CD4-positive, alpha-beta T cell treated with Interleukin-4 for 4 hours (primary cell): ENCODE data around the gene CERS6.

Experiments used
- DNase-seq: peaks from one replicate; pipeline ENCODE4 v3.0.0-alpha.2; 2020

Gene CERS6

DNA sequence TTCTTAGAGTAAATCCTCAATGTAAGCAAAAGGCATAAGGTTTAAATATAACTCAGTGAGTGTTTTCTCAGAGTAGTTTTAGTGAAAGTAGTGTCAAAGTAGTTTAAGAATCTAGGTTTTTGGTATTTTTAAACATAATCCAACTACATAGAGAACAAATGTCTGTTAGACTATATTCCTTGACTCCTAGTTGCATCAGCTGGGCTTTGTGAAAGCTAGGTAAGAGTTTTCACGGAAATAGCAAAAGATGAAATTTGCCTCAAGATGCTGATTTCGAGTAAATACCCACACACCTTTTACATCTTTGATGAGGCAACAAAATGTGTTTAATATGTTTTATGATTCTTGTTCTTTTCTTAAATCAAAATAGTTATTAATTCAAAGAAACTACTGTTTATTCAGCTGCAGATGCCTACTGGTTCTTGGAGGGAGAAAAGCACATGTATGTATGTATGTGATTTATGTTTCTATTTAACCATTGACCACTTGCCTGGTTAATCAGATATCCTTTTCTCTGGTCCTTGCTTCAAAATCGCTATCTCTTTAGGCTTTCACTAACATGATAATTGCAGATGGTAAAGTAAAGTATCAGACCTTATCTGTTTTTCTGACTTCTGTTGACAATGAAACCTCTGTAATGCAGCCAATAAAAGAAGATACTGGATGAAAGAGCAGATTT is 229.0 kb downstream of the CERS6 start:
- no peak for DNase-seq

DNA sequence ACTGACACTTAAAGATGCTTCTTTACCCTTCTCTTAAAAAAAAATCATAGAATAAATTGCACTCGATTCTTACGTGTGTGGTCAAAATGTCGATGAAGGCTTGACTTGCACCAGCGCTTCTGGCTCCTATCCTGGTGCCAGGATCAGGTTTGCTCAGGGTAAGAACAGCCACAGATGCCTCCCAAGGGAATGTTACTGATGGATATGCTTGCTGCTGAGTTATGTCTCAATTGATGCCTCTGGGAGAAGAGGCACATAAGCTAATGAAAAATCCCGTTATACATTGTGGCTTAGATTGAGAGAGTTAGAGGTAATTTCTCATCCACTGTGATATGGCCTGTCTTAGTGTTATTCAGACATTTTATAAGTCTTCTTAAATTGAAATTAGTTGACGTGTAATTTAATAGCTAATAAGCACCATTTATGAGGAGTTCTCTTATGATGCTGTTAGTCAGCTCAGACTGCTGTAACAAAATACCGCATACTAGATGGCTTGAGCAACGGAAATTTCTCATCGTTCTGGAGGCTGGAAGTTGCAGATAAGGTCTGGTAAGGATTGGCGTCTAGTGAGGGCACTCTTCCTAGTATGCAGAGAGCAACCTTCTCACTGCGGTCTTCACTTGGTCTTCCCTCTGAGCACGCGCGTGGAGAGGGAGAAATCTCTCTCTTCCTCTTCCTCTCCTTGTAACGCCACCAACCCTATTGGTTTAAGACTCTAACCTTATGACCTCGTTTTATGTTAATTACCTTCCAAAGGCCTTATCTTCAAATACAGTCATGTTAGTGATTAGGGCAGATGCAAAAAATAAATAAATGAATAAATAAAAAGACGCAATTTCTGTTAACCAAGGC is 229.8 kb downstream of the CERS6 start:
- no peak for DNase-seq

DNA sequence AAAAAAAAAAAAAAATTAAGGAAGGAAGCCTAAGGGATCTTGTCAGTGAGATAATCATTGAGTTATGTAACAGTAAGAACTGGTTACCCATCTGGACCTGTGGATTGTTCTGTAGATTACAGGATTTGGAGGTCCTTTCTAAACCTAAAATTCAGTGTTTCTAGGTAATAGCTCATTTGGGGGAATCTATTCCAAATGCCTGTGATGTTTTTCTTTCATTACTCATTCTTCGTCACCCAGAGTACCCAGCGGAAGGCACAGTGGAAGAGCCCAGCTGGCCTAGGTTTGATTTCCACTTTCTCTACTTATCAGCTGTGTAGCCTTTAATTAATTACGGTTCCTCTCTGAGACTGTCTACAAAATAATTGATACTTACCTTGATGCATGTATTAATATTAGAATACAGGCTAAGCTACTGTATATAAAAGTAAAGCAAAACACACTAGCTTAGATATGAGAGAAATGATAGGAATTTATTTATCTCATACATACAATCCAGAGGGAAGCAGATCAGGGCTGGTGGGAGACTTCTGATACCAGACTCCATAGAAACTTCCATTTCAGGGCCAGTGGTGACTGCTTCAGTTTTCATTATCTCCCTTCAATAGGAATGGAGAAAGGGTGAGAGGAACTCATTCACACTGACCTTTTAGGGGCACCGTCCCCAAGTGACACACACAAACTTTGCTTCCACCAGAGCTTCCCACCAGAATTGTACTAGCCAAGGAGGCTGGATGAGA is 230.6 kb downstream of the CERS6 start:
- no peak for DNase-seq

DNA sequence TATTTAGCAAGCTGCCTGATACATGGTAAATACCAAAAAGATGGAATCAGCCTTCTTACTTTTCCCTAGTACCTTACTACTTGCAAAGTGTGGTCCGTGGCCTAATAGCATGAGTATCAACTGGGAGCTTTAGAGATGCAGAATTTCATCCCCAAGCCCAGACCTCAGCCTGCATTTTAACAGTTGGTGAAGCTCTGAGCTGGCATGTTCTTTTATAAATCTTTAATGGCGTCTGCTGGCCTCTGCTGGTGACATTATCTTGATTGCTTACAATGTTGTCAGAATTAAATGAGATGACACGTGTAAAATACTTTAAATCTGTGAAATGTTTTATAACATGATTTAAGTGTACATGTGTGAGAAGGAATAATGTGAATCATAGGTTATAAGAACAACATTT is 231.2 kb downstream of the CERS6 start:
- no peak for DNase-seq

DNA sequence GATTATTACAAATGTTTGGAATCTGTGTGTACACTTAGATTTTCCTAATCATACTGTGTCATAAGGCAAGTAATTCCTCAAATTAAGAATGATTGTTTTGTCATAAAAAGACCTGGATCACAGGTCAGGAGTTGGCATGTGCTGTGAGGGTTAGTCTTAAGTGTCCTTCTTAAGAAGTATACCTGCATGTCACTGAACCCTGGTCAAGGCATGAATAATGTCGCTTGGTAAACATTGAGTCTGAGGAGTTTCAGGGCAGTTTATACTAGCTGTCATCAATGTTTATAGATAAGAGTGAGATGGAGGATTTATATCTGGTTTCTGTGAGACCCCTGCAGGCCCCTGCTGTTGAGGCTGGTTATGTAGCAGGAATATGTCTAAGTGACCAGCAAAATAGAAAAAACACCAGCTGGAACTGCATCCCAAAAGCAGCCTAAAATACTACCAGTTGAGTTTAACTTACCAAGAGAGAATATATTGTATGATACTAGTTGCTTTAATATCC is 234.4 kb downstream of the CERS6 start:
- no peak for DNase-seq

DNA sequence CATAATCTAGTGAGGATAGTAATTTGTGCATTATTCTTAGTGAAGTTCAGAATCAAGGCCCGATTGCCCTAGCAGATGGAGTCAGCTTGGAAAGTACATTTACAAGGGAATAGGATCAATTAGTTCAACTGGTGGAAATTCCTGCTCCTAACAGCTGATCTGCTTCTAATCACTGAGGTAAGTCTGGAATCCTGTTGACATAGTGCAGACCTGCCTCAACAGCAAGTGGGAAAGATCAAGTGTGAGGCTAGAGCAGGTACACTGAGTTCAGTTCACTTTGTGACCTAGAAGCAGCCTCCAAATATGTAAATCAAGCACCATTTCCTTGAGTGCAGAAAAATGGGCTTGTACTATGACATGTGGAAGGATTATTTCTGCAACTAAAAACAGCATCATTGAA is 235.1 kb downstream of the CERS6 start:
- no peak for DNase-seq

DNA sequence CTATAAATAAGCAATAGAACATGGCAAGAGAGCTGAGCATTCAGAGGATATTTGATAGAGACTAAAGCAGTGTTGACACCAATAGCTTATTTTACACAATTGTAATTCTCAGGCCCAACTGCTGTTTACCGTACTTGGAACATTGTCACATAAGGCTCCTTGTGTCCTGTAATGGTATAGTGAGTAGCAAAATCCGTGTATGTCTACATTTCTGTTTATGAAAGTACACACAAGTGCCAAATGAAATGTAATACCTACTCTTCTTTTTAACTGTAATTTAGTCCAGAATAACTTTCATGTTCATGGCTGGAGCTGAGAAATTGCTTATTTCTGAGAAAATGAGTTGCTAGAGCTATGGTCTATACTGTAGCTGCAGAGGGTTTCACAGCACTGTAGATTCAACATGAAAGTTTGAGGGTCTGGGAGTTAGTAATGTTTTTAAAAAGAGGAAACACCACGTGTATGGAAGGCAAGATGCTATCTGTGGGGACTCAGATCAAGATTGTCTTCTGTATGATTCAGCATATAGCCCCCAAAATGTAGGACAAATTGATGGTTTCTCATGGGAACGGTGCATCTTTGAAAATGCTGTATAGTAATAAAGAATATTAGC is 236.2 kb downstream of the CERS6 start:
- DNase-seq = no peak

DNA sequence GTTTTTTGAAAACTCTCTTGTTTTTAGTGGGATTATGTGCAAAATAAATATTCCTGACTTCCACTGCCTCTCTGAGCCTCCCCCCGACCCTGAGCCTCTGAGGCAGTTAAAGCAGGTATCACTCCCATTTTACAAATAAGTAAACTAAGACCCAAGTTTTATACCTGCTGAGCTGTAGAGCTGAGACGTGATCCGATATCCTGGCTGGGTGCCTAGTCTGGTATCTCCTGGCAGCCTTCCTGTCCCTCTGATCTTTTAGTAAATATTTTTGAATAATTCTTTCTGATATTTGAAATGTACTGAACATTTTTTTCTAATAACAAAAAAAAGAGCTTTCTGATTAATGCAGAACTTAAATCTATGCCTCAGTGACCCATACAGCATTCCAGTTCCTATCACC is 238.1 kb downstream of the CERS6 start:
- DNase-seq = no peak

DNA sequence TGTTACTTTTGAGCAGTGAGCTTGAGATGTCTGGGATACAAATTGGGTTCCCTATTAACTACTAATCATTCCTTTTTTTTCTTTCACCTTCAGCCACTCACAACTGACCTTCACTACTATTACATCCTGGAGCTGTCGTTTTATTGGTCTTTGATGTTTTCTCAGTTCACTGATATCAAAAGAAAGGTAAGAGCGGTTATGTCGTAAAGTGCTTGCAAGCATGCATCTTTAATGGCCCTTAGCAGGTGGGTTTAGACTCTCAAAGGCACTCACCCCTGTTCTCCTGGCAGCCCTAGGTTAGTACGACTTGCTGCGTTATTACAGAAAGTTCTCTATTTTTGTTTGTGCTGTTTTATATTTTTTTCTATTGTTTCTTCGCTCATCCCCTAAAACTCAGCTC is 238.8 kb downstream of the CERS6 start:
- DNase-seq = no peak

DNA sequence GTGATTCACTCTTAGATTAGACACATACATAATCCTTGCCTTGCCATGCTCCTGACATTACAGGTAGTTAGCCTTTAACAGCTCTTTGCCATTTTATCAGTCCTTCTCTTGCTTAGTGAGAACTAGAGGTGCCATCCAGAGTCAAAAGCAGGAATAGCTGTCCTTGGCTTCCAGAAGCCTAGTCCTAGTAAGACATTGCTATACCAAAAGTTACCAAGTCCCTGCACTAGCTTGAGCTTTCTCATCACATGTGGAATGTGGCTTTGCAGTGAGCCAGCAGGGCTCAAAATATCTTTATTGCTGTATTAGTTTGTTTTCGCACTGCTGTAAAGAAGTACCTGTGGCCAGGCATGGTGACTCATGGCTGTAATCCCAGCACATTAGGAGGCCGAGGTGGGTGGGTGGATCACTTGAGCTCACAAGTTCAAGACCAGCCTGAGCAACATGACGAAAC is 241.6 kb downstream of the CERS6 start:
- DNase-seq = no peak

DNA sequence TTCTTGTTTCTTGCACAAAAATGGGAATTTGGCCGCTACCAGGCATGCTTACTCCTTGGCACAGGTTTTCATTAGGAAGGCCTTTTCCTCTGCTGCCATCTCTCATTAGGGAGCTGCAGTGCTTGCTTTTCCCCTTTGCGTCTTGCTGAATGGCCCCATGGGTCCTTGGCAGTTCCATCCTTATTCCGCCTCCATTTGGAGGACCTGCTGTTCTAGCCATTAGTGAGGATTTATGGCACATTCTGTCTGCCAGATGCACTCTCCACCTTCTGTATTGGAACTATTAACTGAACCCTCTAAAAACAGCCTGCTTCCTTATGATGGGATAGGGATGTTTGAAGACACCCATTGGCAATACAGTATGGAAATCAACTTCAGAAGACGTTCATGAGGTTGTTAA is 242.9 kb downstream of the CERS6 start:
- DNase-seq = no peak

DNA sequence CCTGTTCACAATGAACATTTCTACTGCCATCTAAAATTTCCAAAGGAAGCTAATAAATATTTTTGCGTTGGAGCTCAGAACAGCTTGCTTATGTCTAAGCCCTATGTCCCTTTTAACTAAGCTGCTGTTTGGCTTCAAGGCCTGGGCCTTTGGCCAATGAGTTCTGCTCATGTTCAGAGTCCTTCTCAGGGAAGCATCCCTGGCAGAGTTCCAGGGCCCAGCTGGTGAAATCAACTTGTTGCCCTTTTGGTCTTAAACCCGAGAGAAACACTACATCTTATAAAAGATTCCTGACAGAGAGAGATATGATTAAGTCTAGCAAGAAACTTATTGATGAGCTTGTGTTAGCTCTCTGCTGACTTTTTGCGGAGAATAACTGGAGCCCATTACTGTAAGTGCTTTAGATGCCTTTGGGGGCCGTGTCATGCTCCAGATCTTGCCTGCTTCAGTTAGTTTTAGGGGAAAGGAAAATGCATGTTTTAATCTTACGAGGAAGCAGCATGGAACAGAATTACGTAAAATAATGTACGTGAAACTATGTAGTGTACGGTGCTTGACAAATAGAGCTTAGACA is 243.9 kb downstream of the CERS6 start:
- no peak for DNase-seq

DNA sequence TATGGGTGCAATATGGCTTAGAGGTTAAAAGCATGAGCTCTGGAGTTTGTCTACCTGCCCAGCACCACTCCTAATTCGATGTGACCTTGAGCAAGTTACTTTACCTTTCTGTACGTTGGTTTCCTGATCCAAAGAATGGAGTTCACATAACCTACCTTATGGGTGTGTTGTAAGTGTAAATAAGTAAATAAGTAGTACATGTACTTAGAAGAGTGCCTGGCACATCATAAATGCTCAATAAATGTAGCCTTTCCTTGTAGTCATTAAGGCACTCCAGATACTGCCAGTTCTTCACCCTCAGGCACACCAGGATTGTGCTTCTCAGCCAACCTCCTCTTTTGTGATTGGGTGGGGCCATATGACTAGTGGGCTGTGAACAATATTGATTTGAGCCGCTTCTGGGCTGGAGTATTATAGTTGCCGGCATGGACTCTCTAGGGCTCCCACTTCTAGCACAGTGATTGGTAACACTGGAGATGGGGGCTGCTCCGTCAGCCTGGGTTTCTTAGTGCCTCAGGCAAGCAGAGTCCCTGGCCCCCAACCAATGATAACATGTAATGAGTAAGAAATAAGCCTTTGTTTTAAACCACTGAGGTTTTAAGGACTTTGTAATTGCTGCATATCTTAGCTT is 244.7 kb downstream of the CERS6 start:
- DNase-seq = no peak

DNA sequence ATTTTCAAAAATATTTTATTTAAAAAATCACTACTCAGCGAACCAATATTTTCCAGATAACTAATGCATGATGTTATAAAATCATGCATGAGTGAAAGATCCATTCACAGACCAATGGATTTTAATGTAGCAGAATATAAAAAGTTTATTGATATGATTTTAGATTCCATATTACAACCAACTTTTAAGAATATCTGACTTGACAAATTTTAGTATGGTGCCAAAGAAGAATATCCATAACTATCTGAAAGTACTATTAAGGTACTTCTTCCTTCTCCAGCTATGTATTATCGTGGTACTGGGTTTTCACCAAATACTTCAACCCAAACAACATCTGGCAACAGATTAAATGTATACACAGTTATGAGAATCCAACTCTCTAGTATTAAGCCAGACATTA is 246.5 kb downstream of the CERS6 start:
- no peak for DNase-seq

DNA sequence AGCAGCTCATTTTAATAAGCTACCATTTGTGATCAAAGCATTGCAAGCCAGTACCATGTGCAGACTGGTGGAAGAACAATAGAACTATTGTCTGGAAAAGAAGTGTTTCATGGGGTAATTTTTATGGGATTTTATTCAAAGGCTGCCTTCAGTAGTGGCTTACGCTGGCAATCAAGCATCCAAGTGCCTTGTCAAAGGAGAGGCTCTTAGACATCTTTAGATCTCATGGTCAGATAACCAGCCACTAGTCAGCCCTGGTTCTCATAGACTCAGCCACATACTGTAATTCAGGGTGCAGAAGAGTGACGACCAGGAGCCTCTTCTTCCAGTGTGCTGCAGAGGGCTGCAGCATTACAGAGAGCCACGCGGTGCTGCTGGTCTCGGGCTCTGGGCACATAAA is 247.9 kb downstream of the CERS6 start:
- DNase-seq = no peak

DNA sequence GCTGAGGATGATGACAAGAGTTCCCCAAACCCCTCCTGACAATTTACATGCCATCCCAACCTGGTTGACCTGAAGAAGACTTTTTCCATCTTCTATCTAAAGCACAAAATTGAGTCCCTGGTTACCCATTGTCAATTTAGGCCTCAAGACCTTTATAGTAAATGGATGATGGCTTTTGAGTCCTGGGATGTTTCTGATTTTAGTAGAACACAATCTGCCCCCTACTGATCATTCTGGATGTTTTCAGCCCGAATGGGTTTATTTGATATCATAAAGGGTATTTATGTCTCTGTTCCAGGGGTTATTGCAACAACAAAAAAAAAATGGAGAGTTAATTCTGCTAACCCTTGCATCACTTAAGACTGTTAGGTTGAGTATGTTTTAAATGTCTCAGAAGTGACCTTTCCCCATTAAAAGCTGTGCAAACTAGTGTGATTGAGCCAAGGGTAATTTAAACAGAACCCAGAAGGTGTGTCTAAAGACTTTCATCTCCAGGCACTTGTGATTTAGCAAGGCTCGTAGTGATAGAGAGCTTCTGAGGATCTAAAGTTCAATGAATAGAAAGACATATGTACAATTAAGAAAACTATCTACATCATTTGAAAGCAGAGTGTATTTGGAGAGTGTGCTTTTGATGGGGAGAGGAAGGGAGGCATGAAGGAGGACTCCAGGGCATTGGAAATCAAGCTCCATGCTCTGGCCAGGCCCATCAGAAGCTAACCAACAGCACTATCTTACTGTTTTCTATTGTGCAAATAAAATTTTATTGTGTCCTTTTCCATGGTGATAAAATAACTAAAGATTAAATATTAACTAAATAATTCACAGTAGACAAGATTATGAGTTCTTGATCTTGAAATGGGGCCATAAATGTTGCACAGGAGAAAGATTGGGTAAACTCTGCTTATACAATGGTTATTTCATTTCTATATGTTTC is 249.7 kb downstream of the CERS6 start:
- peak; percentile 5 for DNase-seq

DNA sequence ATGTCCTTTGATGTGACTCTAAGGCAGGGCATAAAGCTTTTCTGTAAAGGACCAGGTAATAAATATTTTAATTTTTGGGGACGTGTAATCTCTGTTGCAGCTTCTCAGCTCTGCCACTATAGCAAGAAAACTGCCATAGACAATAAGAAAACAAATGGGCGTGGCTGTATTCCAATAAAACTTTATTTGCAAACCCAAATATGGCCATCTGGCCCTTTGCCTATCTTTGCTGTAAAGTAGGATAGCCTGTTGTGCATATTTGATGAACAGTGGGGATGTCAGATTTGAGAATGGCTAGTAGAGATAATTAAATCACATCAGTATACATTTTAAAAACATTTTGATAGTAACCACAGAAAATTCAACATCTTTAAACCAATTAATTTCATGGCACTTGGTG is 250.7 kb downstream of the CERS6 start:
- DNase-seq = no peak

DNA sequence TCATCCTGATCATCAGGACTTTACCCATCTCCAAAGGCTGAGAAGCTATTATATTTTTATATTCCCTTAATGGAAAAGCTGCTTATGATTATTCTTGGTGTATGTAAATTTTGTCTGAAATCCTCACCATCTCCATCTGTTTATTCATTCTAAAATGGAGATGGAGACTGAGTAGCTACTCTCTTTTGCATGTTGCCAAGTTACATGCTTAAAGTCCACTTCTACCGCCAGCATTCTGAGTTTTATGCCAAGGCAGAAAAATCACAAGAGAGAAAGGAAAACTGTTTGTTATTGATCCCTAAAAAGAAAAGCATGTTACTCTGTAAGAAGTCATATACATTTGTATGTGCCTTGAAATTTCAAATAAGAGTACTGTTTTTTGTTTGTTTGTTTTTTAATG is 252.0 kb downstream of the CERS6 start:
- DNase-seq = no peak

DNA sequence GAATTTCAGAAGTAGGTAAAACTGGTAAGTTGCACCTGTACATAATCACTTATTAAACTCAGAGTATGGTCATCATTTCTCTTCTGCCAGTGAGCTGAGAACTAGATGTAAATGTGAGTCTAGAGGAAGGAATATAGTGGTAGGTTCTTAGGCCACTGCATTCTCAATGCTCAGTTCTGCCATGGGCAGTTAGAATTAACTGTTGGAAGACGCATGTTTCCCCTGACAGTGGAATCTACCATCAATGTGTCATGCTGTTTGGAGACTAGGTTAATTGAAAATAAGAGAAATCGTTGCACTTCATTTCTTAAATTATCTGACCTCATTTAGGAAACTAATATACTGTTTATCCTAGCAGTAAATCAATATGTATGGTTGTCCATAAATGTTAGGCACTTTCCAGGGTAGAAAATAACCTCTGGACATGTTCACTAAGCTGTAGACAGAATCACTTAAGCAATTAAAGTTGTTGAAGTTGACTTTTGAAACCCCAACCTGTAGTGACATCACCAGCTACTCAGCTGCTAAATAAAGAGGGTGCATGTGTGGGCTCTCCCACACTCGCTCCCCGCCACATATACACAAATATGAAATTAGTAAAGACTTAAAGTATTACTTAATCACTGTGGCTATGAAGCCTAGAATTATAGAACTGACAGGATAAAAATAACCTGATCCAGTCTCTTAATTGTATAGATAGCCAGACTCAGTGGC is 254.8 kb downstream of the CERS6 start:
- DNase-seq = no peak

DNA sequence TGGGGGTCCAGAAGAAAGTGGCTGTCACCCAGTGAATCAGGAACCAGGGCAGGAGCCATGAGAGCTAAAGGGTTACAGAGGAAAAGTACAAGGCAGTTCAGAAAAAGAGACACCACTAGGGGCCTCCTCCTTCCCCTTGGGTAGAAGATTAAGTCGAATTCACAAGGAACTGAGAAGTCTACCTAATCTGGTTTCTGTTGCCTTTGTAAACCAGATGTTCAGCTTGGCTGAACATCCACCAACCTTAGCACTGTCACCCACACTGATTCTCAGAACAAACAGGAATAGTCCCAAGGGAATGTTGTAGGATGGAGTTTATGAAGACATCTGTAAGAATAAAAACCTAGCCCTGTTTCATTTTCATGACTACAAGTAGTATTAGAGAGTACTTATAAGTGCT is 256.0 kb downstream of the CERS6 start:
- DNase-seq = no peak
